Activated T-cell treated with anti-CD3 and anti-CD28 coated beads, Interleukin-2, amount 50 U/mL, for 24 hours (primary cell): Measurements from ENCODE around the gene CSRNP2.

Experiments
- DNase-seq: peaks from one replicate; pipeline ENCODE4 v3.0.0-alpha.2; 2020
- H3K27ac Mint-ChIP-seq: 2 replicates; pipeline ENCODE4 v1.8.0; 2020; ENCODE audit warnings: mild to moderate bottlenecking, mixed read lengths
- H3K27me3 Mint-ChIP-seq: 2 replicates; pipeline ENCODE4 v1.8.0; 2020; ENCODE audit warnings: mixed read lengths
- H3K36me3 Mint-ChIP-seq: 2 replicates; pipeline ENCODE4 v1.8.0; 2020; ENCODE audit warnings: low read depth, mixed read lengths
- H3K4me1 Mint-ChIP-seq: 2 replicates; pipeline ENCODE4 v1.8.0; 2020; ENCODE audit warnings: low read depth, mixed read lengths
- H3K4me3 Mint-ChIP-seq: 2 replicates; pipeline ENCODE4 v1.8.0; 2020; ENCODE audit warnings: mild to moderate bottlenecking, moderate library complexity, mixed read lengths
- H3K9me3 Mint-ChIP-seq: 2 replicates; pipeline ENCODE4 v1.8.0; 2020; ENCODE audit warnings: mixed read lengths

Gene CSRNP2

DNA sequence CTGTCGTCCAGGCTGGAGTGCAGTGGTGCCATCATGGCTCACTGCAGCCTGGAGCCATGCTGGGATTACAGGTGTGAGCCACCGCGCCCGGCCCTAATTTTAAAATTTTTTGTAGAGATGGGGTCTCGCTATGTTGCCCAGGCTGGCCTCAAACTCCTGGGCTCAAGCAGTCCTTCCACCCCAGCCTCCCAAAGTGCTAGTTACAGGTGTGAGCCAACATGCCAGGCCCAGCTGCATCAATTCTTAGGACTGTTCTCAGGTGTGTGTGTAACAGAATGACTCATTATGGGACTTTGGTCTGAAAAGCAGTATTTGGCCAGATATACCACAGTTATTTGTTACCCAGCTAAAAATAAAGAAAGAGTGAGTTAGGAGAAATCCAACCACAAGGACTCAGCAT is 17.9 kb downstream of the CSRNP2 start:
- no peaks in the 10 kb centered on the region for H3K27me3 Mint-ChIP-seq
- peaks cover 2% of the 10 kb centered on the region for H3K4me1 Mint-ChIP-seq
- H3K36me3 Mint-ChIP-seq = peaks cover 86% of the 10 kb centered on the region
- H3K9me3 Mint-ChIP-seq = no peaks in the 10 kb centered on the region
- peak overlapping the region; percentile 55 for H3K27ac Mint-ChIP-seq
- DNase-seq = no peak
- no peak overlapping the region for H3K4me3 Mint-ChIP-seq

DNA sequence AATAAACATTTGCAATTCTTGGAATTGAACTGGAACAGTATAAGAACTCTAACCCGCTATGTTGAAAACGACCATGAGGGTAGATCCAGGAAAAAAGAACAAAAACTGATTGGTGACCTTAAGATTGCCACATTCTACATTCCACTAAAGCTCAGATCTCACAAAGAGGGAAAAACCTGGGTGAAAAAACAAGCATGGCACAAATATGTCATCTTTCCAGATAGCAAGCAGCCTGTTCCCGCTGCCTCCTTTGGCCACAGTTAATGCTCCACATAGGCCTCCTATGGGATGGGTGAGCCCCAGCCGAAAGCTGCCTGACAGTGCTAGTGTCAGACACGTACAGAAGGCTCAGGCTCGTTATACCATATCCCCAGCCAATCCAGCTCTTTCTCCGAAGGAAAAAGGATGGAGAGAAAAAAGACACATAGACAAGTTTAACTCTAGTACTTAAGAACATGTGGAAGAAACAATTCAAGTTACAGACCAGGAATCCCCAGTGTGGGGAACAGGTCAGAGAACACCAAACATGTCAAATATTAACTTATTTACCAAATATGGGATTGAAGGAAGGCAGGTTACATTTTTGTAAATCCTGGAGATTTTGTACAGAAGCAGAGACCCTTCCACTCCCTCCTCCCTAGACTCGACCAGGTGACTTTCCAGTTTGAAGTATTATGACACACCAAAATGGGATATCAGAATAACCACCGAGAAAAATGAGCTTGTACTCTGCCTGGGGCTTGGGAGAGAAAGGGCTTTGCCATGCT is 20.6 kb downstream of the CSRNP2 start:
- H3K27ac Mint-ChIP-seq = peak overlapping the region; percentile 75

DNA sequence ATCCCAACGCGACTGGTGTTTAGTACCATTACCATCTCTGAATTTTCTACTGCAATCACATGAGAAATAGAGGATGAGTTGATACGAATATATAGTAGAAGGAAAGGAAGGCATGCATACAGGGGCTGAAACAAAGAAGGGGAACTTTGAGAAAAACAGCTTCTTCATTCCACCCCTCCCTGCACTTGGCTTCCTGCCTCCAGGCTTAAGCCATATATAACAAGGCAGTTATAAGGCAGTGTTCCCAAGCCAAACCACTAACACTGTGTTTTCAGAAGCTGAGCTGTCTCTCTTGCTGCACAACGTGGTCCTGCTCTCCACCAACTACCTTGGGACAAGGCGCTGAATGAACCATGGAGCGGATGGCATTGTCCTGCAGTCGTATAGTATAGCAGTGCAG is 24.3 kb downstream of the CSRNP2 start:
- H3K27ac Mint-ChIP-seq = peak overlapping the region; percentile 83
- no peaks in the 10 kb centered on the region for H3K9me3 Mint-ChIP-seq
- H3K36me3 Mint-ChIP-seq = peaks cover 93% of the 10 kb centered on the region

More for the DNA sequence above, 20.6 kb downstream of the CSRNP2 start:
- no peak for DNase-seq
- H3K4me3 Mint-ChIP-seq = no peak overlapping the region
- peaks cover 94% of the 10 kb centered on the region for H3K36me3 Mint-ChIP-seq
- no peaks in the 10 kb centered on the region for H3K27me3 Mint-ChIP-seq
- H3K4me1 Mint-ChIP-seq = peaks cover 1% of the 10 kb centered on the region
- H3K9me3 Mint-ChIP-seq = no peaks in the 10 kb centered on the region

DNA sequence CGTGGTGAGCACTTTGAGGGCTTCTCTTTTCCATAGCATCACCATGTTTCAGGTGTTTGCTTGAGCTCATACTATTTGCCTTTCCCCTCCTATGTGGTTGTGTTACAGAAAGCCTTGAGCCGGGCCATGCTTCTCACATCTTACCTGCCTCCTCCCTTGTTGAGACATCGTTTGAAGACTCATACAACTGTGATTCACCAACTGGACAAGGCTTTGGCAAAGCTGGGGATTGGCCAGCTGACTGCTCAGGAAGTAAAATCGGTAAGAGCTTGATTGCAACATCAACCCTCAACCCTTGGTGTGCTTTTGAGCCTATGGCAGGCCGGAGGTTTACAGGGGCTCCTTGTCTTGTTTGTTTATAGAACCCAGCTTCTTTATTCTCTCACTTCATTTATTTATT is 27.2 kb downstream of the CSRNP2 start:
- Mint-ChIP-seq H3K27me3 (no peaks in the 10 kb centered on the region), H3K27ac (peak overlapping the region; percentile 84), H3K4me1 (peaks cover 11% of the 10 kb centered on the region), H3K4me3 (no peak overlapping the region), H3K36me3 (peaks cover 92% of the 10 kb centered on the region), H3K9me3 (no peaks in the 10 kb centered on the region)
- no peak for DNase-seq

More for the DNA sequence above, 24.3 kb downstream of the CSRNP2 start:
- no peak for DNase-seq
- Mint-ChIP-seq H3K4me3 (no peak overlapping the region), H3K4me1 (no peaks in the 10 kb centered on the region), H3K27me3 (no peaks in the 10 kb centered on the region)

DNA sequence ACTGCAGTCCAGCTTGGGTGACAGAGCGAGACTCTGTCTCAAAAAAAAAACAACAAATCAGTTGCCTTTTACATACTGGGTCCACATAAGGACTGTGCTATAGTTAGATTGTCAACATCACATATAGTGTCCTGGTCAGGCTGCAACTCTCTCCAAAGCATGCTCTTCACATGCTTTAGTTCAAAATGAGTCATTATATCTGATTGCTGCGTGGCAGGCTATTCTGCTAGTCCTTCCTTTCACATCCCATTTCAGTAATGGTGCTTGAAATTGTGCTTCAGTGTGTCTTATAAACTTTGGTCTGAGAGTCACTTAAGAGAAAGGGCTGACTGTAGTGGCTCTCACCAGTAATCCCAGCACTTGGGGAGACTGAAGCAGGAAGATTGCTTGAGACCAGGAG is 28.3 kb downstream of the CSRNP2 start:
- peak overlapping the region; percentile 49 for H3K27ac Mint-ChIP-seq

DNA sequence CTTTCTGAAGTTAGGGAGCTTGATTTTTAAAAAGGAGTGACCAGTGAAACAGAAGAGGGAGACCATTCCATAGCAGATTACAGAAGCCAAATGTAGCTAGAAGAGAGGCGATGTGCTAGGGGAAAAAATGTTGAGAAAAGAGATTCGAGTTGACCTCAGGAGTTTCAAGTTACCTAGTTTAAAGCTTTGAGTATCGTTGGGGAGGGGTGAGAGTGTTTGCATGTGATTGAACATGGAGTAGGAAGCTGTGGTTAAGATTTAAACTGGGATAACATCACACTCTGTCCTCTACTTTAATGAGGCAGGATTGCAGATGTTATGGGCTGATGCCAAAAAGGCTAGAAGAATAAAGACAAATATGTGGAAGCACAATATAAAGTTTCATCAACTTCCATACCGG is 31.6 kb downstream of the CSRNP2 start:
- Mint-ChIP-seq H3K36me3 (peaks cover 80% of the 10 kb centered on the region), H3K27ac (peak overlapping the region; percentile 75), H3K9me3 (no peaks in the 10 kb centered on the region)

More for the DNA sequence above, 28.3 kb downstream of the CSRNP2 start:
- Mint-ChIP-seq H3K36me3 (peaks cover 90% of the 10 kb centered on the region), H3K4me1 (peaks cover 13% of the 10 kb centered on the region), H3K4me3 (no peak overlapping the region), H3K9me3 (no peaks in the 10 kb centered on the region), H3K27me3 (no peaks in the 10 kb centered on the region)
- DNase-seq = no peak

DNA sequence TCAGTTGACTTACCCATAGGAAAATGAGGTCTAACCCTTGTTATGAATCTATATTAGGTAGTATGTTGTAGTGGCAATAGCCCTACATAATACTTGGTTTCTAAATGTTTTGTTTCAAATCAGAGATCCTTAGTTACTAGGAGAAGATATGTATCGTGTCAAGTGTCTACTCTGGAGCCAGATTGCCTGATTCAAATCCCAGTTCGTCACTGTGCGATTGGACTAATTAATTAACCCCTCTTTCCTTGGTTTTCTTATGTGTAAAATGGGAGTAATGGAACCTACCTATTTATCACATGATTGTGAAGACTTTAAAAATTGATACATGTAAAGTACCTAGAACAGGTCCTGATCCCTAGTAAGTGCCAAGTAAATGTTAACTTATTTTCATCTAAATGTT is 33.9 kb downstream of the CSRNP2 start:
- DNase-seq = no peak
- Mint-ChIP-seq H3K9me3 (no peaks in the 10 kb centered on the region), H3K36me3 (peaks cover 60% of the 10 kb centered on the region), H3K4me1 (peaks cover 37% of the 10 kb centered on the region), H3K27ac (peak overlapping the region; percentile 96), H3K27me3 (no peaks in the 10 kb centered on the region), H3K4me3 (peak overlapping the region; percentile 99)

More for the DNA sequence above, 31.6 kb downstream of the CSRNP2 start:
- H3K4me1 Mint-ChIP-seq = peaks cover 34% of the 10 kb centered on the region
- no peak for DNase-seq
- no peaks in the 10 kb centered on the region for H3K27me3 Mint-ChIP-seq
- H3K4me3 Mint-ChIP-seq = no peak overlapping the region

DNA sequence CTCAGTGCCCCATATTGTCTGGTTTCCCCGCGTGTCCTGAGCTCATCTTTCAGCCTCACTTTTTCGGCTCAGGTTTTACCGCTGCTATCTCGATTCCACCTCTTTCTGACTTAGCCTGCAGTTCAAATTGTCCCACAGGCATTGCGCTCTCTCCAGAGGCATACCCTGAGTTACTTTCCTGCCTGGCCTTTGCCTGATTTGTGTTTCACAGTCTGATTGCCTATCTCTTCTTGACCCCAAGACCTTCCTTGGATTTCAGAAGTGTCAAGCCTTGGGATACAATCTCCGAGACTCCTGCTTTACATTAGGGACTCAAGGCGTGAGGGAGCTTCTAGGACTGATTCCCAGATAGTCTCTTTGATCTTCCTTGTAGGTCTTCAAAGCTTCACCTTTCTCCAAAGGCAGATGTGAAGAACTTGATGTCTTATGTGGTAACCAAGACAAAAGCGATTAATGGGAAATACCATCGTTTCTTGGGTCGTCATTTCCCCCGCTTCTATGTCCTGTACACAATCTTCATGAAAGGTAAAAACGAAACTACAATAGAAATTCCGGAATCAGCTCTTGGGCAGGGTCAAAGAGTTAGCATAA is 34.6 kb downstream of the CSRNP2 start:
- Mint-ChIP-seq H3K36me3 (peaks cover 53% of the 10 kb centered on the region), H3K27me3 (no peaks in the 10 kb centered on the region), H3K27ac (peak overlapping the region; percentile 96), H3K4me1 (peaks cover 37% of the 10 kb centered on the region), H3K4me3 (peak overlapping the region; percentile 99), H3K9me3 (no peaks in the 10 kb centered on the region)
- DNase-seq = no peak

DNA sequence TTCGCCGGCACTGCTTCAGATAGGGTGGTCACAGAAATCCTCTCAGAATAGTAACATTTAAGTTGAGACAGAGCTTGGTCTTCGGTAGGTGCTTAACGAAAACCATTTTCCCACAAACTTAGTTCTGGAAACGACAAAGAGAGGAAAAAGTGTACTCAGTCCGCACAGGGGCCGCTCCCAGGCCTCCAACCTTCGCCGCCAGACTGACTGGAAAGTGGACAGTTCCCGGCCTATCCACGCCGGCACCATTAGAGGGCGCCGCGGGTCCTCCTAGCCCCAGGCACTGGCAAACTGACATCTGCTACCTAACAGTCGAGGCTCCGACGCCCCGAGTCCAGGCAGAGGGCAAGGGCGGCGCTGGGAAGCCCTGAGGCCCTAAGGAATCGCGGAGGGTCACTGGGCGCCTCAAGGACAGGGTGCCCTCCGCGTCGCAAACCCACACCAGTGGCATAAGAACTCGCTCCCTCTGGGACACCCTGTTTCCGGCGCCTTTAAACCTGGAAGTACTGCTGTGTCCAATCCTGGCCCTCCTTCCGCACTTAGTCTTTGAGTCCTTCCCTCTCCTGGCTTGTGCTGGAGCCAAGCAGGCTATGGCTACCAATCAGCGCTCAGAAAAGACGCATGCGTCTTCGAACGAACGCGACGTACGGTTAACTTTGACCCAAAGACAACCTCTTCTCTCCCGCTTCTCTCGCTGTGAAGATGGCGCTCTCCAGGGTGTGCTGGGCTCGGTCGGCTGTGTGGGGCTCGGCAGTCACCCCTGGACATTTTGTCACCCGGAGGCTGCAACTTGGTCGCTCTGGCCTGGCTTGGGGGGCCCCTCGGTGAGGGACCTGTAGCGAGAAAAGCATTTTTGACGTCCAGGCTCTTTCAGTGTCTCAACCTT is 35.5 kb downstream of the CSRNP2 start, which contains the start of gene LETMD1:
TSS of gene LETMD1 (plus strand) at position 673 of the 886 bp plus-strand sequence. CDS start at position 703, 30 bp downstream.
- Mint-ChIP-seq H3K36me3 (peaks cover 44% of the 10 kb centered on the region), H3K4me1 (peaks cover 41% of the 10 kb centered on the region), H3K27ac (peak within 1 kb of the TSS; percentile 96), H3K9me3 (no peaks in the 10 kb centered on the region), H3K4me3 (peak within 1 kb of the TSS; percentile 99), H3K27me3 (no peaks in the 10 kb centered on the region)
- peak; percentile 94 for DNase-seq

DNA sequence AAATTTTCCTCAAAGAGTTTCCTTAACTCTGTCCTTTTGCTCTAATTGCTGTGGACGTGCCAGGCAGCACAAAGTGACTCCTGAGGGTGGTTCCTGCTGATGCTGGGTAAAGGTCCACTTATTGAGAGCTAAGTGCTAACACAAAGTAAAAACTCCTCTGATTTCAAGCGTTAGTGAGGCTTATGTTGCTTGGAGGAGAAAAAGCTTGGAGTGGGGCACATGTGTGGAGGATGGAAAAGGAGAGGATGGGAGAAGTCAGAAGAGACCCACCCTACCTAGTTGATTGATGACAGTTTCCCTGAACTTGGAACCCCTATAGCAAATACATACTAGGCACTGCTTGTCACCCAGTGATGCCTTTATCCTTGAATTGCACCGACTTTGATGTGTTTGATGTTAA is 47.1 kb downstream of the CSRNP2 start:
- no peak overlapping the region for H3K27ac Mint-ChIP-seq
- no peaks in the 10 kb centered on the region for H3K9me3 Mint-ChIP-seq
- no peak overlapping the region for H3K4me3 Mint-ChIP-seq
- no peak for DNase-seq
- no peaks in the 10 kb centered on the region for H3K27me3 Mint-ChIP-seq
- H3K4me1 Mint-ChIP-seq = peaks cover 3% of the 10 kb centered on the region
- H3K36me3 Mint-ChIP-seq = no peaks in the 10 kb centered on the region

DNA sequence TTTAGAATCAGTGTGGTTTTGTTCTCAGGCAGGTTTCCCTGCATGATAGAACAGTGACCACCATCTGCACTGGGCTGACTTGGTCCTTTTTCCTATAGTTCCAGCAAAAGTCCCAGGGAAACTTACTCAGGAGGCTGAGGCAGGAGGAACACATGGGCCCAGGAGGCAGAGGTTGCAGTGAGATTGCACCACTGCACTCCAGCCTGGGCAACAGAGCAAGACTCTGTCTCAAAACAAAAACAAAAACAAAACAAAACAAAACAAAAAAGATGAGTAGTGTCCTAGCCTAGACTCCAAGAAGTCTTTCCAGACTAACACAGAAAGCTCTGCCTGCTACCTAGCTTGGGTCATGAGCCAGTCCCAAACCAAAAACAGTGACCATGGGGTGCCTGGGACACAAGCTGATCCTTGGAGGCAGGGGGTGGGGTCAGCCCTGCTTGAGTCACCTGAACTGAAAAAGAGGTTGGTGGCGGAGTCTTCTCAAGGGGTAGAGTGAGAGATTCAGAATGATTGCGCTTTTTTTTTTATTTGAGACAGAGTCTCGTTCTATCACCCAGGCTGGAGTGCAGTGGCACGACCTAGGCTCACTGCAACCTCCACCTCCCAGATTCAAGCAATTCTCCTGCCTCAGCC is 49.8 kb downstream of the CSRNP2 start:
- Mint-ChIP-seq H3K27ac (no peak overlapping the region), H3K36me3 (no peaks in the 10 kb centered on the region), H3K27me3 (no peaks in the 10 kb centered on the region), H3K4me1 (peaks cover 3% of the 10 kb centered on the region), H3K4me3 (no peak overlapping the region), H3K9me3 (no peaks in the 10 kb centered on the region)
- no peak for DNase-seq

DNA sequence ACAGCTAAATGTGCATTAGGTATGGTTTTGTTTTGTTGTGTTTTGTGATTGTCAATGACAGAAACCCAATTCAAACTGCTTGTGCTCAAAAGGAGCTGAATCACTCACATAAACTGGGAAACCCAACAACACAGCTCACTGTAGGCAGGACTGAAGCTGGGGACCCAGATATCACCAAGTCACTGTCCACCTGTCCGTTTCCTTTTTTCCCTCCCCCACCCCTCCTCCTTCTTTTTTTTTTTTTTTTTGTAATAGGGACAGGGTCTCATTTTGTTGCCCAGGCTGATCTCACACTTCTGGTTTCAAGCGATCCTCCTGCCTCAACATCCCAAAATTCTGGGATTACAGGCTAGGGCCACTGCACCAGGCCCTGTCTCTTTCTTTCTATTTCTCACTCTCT is 50.3 kb downstream of the CSRNP2 start:
- Mint-ChIP-seq H3K9me3 (no peaks in the 10 kb centered on the region), H3K27me3 (no peaks in the 10 kb centered on the region), H3K4me3 (no peak overlapping the region), H3K4me1 (peaks cover 2% of the 10 kb centered on the region), H3K36me3 (no peaks in the 10 kb centered on the region), H3K27ac (no peak overlapping the region)
- DNase-seq = no peak

DNA sequence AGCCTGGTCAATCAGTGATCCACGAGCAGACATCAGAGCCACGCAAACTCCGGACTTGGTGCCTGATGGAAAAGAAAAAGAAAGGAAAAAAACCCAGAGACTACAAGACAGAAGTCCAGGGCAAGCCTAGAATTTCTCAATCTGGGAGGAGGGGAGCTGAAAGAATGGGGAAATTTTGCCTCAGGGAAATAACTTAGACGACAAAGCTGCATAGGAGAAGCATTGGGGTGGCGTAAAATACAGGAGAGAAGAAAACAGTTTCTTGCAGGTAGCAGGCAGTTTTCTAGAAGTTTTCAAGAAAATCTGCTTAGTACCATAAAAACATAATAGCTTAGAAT is 54.6 kb downstream of the CSRNP2 start:
- no peak for DNase-seq
- Mint-ChIP-seq H3K4me1 (peaks cover 30% of the 10 kb centered on the region), H3K4me3 (no peak overlapping the region), H3K27ac (no peak overlapping the region), H3K36me3 (peaks cover 20% of the 10 kb centered on the region), H3K27me3 (no peaks in the 10 kb centered on the region), H3K9me3 (no peaks in the 10 kb centered on the region)

DNA sequence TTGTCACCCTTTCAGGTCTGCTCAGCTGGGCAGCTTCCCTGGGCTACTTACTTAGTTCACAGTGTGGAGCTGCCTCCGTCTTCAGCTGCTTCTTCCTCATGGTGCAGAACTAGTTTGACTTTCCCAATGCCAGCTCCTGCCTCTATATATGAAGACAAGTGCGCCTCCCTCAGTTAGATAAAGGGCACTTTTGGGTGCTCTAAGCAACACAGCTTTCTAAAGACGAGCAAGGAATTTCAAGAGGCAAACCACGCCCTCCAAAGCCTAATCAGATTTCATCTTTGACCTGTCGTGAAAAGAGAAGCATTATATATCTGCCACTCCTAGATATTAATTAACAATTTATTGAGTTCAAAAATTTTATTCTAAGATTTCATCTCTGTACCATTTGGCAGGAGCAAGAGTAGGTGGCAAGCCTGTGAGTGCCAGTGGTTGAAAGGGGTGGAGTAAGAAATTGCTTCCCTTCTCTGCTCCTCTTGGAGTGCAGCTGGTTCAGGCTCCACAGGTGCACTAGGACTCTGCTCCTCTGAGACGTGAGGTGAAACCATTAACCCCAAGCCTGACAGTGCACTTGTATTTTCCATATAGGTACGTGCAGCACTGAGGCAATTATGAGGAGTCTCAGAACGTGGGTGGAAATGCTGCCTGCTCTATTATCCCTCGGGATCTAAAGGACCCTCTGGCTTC is 55.1 kb downstream of the CSRNP2 start:
- Mint-ChIP-seq H3K4me1 (peaks cover 35% of the 10 kb centered on the region), H3K9me3 (no peaks in the 10 kb centered on the region), H3K27me3 (no peaks in the 10 kb centered on the region), H3K27ac (peak overlapping the region; percentile 98), H3K36me3 (peaks cover 25% of the 10 kb centered on the region), H3K4me3 (peak overlapping the region; percentile 14)
- DNase-seq = no peak
